Measurements from ENCODE around the gene NAALADL2.

- TF ChIP-seq HDGF (IDR thresholded peaks at IDR 0.05) (no peak), ZNF449 (CRISPR knock-in tag; IDR thresholded peaks at IDR 0.05) (no peak), MXI1 (IDR thresholded peaks at IDR 0.05; ENCODE audit: low read depth, low read length) (no peak)
Measured at GRCh38 chr3:175726228-175726627, 867.1 kb downstream of the NAALADL2 start.
